ENCODE results near the gene AUH. TPM values are rescaled to one million over a fixed set of nuclear protein-coding genes. Genes with fewer than 3 reads are reported as not detected.

The AUH gene
- total RNA-seq, 4 donors from 2014 or later = 17.1 to 28.2 (median 20.8) TPM

DNA sequence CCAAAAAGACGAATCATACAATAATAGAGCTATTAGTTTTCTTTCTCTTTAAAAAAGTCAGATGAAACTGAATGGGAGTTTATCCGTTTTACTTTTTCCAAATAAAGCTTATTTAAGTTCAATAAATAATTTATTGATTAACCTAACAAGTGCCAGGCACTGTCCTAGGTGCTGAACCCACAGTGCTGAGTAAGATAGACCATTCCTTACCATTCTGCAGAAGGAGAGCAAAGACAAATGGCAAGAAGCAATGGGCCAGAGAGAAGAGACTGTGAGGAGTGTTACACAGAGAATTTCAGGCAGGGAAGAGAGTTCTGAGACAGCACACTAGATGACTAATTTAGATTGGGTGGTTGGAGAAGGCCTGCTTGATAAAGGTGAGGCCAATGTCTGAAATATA is 127.2 kb downstream of the AUH start:
- Histone ChIP-seq H3K36me3 (no peaks in the 10 kb centered on the region), H3K27me3 (no peaks in the 10 kb centered on the region), H3K4me1 (no peaks in the 10 kb centered on the region), H3K27ac (no peak overlapping the region), H3K9me3 (no peaks in the 10 kb centered on the region), H3K4me3 (no peak overlapping the region)
- ATAC-seq (no peak), DNase-seq (no peak)
- in situ Hi-C loops (cut with MboI; ENCODE audit: low sequenced_read_pairs in 4 of 4) (no loop called here), intact Hi-C loops (cut with DNase I; ENCODE audit: low total_unique reads) (no loop called here)
- TF ChIP-seq, protein P1, sequence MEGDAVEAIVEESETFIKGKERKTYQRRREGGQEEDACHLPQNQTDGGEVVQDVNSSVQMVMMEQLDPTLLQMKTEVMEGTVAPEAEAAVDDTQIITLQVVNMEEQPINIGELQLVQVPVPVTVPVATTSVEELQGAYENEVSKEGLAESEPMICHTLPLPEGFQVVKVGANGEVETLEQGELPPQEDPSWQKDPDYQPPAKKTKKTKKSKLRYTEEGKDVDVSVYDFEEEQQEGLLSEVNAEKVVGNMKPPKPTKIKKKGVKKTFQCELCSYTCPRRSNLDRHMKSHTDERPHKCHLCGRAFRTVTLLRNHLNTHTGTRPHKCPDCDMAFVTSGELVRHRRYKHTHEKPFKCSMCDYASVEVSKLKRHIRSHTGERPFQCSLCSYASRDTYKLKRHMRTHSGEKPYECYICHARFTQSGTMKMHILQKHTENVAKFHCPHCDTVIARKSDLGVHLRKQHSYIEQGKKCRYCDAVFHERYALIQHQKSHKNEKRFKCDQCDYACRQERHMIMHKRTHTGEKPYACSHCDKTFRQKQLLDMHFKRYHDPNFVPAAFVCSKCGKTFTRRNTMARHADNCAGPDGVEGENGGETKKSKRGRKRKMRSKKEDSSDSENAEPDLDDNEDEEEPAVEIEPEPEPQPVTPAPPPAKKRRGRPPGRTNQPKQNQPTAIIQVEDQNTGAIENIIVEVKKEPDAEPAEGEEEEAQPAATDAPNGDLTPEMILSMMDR (IDR thresholded peaks at IDR 0.05 in 4 of 5, conservative IDR thresholded peaks at IDR 0.05 in 1 of 5) = no peak
- no peak for TF ChIP-seq POLR2A (IDR thresholded peaks at IDR 0.05)

DNA sequence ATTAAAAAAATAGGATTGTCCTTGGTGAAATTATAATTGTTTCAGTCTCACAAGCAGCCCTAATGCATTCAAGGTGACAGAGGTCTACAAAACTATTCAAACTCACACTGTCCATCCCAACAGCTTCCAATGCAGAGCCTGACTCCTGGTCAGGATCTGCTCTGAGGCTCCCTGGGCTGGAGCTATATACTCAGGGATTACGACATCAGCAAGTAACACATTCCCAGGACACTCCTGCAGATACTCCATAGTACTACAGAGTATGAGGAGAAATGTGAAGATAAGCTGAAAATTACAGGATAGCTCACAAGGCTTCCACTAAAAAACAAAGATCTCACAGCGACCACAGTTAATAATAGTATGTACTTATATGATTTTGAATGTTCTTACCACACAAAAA is 130.1 kb downstream of the AUH start:
- Histone ChIP-seq H3K9me3 (no peaks in the 10 kb centered on the region), H3K27me3 (no peaks in the 10 kb centered on the region), H3K36me3 (no peaks in the 10 kb centered on the region), H3K27ac (no peak overlapping the region), H3K4me1 (no peaks in the 10 kb centered on the region), H3K4me3 (no peak overlapping the region)
- ATAC-seq = no peak
- intact Hi-C loops (cut with DNase I; ENCODE audit: low total_unique reads) (no loop called here), in situ Hi-C loops (cut with MboI; ENCODE audit: low sequenced_read_pairs in 4 of 4) (no loop called here)
- TF ChIP-seq, protein P1 (IDR thresholded peaks at IDR 0.05 in 4 of 5, conservative IDR thresholded peaks at IDR 0.05 in 1 of 5) = no peak
- TF ChIP-seq POLR2A (IDR thresholded peaks at IDR 0.05) = no peak
- DNase-seq = no peak

DNA sequence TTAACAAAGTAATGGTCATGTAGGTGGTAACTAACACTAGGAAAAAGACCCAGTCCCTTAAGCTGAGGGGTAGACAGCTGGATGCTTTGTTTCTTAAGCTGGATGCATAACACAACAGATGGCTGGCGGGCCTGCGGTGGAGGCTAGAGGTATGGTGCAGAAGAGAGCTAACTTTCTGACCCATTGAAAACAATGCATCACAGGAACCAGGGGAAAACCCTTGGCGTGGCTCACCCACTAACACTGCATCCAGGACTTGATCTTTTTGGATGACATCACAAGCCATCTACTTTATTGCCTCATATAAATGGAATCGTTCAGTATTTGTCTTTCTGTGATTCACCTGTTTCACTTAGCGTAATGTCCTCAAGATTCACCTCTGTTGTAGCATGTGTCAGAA is 138.7 kb downstream of the AUH start:
- Histone ChIP-seq H3K4me3 (no peak overlapping the region), H3K27me3 (no peaks in the 10 kb centered on the region), H3K4me1 (peaks cover 0 to 16% of the 10 kb centered on the region in 2 donors), H3K36me3 (peaks cover 0 to 15% of the 10 kb centered on the region in 2 donors), H3K9me3 (no peaks in the 10 kb centered on the region), H3K27ac (peak overlapping the region; percentile 44 to 66 (median 50))
- intact Hi-C loops (cut with DNase I; ENCODE audit: low total_unique reads) (no loop called here), in situ Hi-C loops (cut with MboI; ENCODE audit: low sequenced_read_pairs in 4 of 4) (loop anchor here in 1 of 4 donors (25.0 kb wide), 1 partner anchor 189 kb away; the partner anchor contains the start of gene NFIL3)
- DNase-seq (no peak), ATAC-seq (peak in 1 of 2 donors; percentile 54)
- TF ChIP-seq POLR2A (IDR thresholded peaks at IDR 0.05) = no peak
- TF ChIP-seq, protein P1 (IDR thresholded peaks at IDR 0.05 in 4 of 5, conservative IDR thresholded peaks at IDR 0.05 in 1 of 5) = no peak

DNA sequence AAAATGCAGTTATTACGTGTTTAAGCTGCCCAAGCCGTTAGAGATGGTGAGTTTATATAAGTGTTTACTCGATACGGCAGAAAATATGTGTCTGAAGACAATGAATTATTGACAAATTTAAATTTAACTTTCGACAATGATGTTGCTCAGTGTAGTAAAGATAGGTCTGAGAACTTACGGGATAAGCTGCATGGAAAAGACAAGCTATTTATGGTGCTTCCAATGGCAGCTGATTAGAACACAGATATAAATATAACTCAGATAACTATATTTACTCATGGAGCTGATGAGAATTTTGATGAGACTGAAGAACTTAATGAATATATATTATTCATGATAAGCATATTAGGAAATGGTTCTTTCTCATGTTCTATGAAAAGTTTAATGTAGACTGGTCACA is 139.3 kb downstream of the AUH start:
- ATAC-seq (peak; percentile 84 to 87), DNase-seq (no peak)
- TF ChIP-seq, protein P1 (IDR thresholded peaks at IDR 0.05 in 4 of 5, conservative IDR thresholded peaks at IDR 0.05 in 1 of 5) = no peak
- no peak for TF ChIP-seq POLR2A (IDR thresholded peaks at IDR 0.05)
- no peaks in the 10 kb centered on the region for H3K27me3 ChIP-seq
- intact Hi-C loops (cut with DNase I; ENCODE audit: low total_unique reads) = no loop called here
- H3K4me1 ChIP-seq = peaks cover 0 to 16% of the 10 kb centered on the region in 2 donors
- no peaks in the 10 kb centered on the region for H3K9me3 ChIP-seq
- H3K36me3 ChIP-seq = peaks cover 0 to 15% of the 10 kb centered on the region in 2 donors
- no peak overlapping the region for H3K4me3 ChIP-seq
- in situ Hi-C loops (cut with MboI; ENCODE audit: low sequenced_read_pairs in 4 of 4) = loop anchor here in 1 of 4 donors (25.0 kb wide), 1 partner anchor 190 kb away; the partner anchor contains the start of gene NFIL3
- peak overlapping the region; percentile 44 to 66 (median 50) for H3K27ac ChIP-seq

DNA sequence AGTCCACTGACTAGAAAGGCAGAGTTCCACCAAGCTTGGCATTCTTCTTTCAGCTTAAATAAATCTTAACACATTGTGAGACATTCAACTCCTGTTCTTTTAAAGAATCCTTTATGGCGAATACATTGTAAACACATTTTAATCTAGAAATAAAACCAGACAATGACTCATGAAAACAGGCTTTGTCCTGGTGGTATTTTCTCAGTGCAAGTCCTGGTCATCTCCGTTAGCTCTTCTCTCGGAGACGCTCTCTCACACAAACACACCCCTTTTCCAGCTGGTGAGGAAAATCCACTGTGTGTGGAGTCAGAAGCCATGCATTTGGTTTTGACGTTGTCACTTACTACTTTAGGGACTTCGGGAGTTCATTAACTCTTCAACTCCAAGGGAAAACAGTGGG is 140.4 kb downstream of the AUH start:
- H3K27ac ChIP-seq = peak overlapping the region; percentile 6 to 66 (median 50)
- intact Hi-C loops (cut with DNase I; ENCODE audit: low total_unique reads) (no loop called here), in situ Hi-C loops (cut with MboI; ENCODE audit: low sequenced_read_pairs in 4 of 4) (loop anchor here in 1 of 4 donors (25.0 kb wide), 1 partner anchor 191 kb away; the partner anchor contains the start of gene NFIL3)
- no peaks in the 10 kb centered on the region for H3K9me3 ChIP-seq
- no peaks in the 10 kb centered on the region for H3K27me3 ChIP-seq
- H3K36me3 ChIP-seq = peaks cover 0 to 15% of the 10 kb centered on the region in 2 donors
- ATAC-seq (peak in 1 of 2 donors; percentile 15), DNase-seq (no peak)
- TF ChIP-seq, protein P1 (IDR thresholded peaks at IDR 0.05 in 4 of 5, conservative IDR thresholded peaks at IDR 0.05 in 1 of 5) = no peak
- TF ChIP-seq POLR2A (IDR thresholded peaks at IDR 0.05) = no peak
- H3K4me3 ChIP-seq = no peak overlapping the region
- H3K4me1 ChIP-seq = peaks cover 0 to 16% of the 10 kb centered on the region in 2 donors
